ENCODE measurements around the gene TNN.
A peak's percentile ranks its signal among the peaks of the same experiment; 100 is the strongest.

TNN gene

DNA sequence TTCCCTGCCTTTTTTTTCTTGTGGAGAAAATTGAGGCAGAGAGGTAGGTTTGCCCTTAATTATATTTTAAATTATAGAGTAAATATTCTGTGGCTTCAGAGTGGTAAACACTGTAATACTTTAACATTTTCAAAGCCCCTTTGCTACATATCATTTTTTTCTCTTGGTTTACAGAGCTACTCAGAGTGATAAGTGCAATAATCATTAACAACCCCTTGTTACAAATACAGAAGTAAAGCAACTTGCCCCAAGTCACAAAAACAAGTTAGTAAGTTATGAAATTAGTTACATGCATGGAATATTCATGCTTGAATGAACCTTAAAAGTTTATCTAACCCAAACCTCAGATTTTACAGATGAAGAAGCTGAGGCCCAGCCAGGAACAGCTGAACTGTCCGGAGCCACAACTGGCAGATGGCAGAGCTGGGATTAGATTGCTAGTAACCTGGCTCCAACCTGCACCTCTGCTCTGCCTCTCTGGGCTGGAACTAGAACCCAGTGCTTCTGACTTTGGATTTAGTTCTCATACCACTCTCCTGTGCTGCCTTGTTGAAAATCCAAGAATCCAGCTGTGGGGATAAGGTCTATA, 48.7 kb downstream of the TNN start:
- no peak for DNase-seq

DNA sequence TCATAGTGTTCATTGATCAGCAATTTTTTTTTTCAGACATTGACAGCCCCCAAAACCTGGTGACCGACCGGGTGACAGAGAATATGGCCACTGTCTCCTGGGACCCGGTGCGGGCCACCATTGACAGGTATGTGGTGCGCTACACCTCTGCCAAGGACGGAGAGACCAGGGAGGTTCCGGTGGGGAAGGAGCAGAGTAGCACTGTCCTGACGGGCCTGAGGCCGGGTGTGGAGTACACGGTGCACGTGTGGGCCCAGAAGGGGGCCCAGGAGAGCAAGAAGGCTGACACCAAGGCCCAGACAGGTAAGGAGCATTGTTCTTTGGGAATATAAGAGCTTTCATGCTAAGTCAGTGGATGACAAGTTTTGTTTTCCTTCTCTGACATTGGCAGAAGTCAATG, 49.3 kb downstream of the TNN start:
- DNase-seq = no peak

DNA sequence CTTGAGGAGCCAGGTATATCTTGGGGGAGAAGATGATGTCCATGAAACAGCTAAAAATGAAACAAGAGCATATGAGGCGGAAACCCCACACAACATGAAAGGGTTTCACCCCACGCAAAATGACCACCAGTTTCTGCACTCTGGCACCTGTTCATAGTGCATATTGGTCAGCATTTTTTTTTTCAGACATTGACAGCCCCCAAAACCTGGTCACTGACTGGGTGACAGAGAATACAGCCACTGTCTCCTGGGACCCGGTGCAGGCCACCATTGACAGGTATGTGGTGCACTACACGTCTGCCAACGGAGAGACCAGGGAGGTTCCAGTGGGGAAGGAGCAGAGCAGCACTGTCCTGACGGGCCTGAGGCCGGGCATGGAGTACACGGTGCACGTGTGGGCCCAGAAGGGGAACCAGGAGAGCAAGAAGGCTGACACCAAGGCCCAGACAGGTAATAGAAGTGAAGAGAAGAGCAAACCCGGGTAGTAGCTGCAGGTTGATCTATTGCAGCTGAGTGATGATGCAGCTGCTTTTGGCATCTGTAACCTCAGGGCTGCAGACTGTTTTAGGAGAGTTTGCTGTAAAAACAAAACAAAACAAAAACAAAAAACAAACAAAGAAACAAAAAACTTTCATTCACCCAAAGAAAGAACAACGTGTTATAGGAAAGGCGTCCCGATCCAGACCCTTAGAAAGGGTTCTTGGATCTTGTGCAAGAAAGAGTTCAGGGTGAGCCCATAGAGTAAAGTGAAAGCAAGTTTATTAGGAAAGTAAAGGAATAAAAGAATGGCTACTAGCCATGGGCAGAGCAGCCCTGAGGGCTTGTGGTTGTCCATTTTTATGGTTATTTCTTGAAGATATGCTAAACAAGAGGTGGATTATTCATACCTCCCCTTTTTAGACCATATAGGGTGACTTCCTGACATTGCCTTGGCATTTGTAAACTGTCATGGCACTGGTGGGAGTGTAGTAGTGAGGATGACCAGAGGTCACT, 51.0 kb downstream of the TNN start:
- DNase-seq = no peak

DNA sequence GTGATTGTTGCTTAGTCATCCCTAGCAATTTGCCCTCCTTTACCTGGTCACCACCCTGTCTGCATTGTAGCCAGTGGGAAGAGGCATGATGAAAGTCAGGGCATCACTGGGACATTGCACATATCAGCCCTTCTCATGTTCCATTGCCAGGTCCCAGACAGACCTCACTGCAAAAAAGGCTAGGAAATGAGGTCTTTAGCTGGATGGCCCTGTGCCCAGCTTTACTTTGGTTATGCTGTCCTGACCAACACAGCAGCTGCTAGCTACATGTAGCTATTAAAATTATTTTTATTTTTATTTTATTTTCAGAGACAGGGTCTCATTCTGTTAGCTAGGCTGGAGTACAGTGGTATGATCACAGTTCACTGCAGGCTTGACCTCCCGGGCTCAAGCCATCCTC, 52.9 kb downstream of the TNN start:
- DNase-seq = no peak

DNA sequence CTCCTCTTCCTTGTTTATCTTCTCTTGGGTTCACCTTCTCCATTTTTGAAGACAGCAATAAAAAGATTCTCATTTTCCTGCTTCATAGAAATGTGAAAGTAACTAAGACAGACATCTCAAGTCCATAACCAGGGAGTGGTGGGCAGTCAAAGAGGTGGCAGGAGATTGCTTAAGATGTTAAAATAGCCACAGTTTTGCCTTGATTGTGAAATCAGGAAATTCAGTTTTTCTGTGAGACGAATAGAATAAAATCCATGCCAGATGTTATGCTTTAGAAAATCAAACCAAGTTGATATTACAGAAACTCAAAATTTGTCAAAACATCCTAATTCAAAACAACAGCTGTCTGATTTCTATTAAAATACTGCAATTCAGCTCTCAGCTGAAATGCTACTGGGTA, 57.2 kb downstream of the TNN start:
- no peak for DNase-seq

DNA sequence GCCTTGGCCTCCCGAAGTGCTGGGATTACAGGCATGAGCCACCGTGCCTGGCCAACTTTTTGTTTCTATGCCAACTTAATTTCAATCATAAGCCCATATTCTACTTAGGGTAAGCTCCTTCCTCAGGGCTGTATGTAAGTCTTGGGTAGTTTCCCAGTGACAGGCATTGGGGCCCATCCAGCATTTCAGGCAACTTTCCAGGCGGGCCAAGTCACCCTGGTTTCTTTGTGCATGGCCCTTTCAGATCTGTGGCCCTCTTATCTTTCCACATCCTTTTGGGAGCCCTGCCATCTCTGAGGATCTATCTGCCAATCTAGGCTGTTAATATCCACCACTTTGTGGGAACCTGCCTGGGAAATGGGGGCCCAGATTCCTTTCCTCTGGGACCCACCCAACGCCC, 58.7 kb downstream of the TNN start:
- DNase-seq = no peak

DNA sequence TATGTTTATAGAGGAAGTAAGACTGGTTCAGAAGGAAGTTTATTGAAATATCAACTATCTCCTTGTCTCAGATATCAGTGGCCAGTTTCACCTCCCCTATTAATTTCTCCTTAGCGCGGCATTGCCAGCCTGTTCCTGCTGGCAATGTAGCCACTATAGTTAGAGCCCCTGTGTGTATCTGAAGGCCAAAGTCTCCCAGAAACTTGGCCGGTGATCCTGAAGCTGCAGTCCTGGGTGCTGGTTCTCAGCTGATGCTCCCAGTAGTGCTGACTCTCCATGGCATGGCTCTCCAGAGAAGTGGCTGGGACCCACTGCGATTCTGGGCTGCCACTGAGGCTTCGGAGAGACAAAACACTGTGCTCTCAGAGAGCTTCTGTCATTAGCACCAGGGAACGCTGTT, 59.9 kb downstream of the TNN start:
- no peak for DNase-seq

DNA sequence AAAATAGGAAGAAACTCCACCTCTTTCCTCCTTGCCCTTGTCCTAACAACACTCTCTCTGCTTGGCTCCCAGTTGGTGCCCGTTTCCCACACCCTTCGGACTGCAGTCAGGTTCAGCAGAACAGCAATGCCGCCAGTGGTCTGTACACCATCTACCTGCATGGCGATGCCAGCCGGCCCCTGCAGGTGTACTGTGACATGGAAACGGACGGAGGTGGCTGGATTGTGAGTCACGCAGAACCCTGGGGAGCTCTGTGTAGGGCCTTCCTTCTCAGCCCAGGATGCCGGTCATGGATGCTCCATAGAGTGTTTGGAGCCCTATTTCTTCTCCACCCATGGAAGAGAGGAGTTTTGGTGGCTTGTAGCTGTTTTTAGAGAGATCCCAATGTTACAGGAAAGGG, 60.9 kb downstream of the TNN start:
- DNase-seq = no peak

DNA sequence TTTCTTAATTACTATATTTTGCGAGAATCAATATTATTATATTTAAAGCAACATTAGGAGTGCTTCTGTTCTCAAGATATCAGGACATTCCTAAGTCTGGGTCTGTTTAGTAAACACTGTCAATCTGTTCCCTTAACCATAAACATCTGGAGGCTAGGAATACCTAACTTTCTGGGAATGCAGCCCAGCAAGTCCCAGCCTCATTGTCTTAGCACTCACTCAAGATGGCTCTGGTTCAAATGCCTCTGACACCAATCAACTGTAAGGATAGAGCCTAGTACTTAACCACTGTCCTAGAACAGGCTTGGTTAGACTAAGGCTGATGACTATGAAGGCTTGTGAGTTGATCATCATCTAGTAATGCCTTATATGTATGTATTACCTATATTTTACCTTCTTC, 61.5 kb downstream of the TNN start:
- no peak for DNase-seq

DNA sequence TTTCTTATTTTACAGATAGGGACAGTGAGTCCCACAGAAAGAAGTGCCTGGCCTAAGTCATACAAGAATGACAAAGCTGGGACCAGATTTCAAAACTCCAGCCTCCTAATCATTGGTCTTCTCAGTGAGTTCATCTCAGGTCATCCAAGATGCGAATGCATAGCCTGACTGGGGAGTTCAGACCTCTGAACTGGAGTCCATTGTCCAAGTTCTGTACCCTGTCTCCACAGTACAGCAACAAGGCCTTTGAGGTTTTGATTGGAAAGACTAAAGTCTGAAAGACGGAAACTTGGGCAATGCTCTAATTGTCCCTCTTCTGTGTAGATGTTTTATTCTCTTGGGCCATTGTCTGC, 62.0 kb downstream of the TNN start:
- no peak for DNase-seq

DNA sequence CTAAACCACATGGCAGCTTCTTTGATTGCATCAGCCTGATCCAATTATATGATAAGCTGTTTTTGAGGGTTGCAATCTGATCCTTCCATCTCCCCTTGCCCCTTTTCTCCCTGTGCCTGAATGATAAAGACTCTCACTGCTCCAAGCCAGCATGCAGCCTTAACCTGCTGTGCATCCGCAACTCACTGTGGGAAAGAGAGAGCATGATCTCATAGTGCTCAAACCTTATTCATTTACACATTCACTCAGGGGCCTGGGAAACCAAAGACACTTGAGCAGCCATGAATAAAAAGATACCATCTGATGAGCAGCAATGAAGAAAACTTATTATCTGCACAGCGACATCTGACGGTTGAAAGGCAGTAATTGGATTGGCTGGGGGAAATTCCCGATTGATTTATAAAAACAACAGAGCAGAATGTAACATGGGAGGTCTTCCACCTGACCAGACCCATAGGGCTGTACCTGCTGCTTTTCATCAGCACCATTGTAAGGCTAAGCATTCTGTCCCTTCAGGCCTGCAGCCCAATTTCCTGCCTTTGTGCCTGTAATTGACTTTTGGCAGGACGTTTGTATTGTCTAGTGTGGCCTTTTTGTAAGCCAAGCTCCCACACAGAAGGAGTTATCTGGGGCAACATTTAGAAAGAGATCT, 62.5 kb downstream of the TNN start:
- no peak for DNase-seq

DNA sequence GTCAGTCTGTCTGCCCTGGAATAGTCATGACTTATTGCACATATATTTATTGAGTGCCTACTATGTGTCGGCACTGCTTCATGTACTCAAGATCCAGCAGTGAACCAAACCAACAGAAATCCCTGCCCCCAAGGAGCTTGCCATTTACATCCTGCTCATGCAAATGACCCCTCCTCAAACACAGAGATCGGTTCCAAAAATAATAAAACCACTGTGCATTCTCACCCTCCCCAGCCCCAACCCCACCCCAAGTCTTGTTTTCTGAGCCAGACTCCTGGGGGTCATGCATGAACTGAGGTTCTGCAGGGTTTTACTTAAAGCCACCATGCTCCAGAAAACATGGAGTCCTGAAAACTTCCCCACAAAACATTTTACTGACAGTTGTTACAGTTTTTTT, 63.0 kb downstream of the TNN start:
- DNase-seq = no peak

DNA sequence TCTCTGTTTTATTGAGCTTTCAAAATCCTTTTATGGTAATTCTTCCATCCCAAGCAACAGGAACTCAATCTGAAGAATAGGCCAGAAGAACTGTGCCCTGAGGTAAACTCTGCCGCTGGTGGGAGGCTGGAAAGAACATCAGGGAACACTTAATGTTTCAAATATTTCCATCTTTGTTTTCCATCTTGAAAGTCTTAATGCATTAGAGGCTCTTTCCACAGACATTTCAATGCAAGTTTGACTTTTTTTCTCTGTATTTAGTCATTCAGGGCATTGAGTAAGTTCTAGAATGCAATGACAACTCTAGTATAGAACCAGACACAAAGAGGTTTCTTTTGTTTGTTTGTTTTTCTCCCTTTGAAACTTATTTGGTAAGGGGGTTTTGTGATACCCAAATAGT, 63.5 kb downstream of the TNN start:
- DNase-seq = no peak

DNA sequence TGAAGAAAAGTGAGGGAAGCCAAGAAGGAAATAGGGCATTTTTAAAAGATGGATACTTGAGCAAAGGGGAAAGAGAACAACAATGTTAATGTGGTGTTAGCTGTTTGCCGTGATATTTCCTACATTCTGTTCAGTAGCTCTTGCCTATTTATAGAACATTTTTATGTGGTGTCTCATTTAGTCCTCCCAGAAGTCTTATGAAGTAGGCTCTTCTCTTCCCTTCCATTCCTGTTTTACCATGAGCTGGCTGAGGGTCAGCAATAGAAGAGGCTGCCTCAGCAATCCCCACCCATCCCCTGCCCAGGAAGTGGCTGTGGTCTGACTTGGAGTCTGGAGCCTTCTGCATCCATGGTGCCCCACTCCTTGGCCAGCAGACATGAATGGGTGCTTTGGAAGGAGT, 64.8 kb downstream of the TNN start:
- no peak for DNase-seq

DNA sequence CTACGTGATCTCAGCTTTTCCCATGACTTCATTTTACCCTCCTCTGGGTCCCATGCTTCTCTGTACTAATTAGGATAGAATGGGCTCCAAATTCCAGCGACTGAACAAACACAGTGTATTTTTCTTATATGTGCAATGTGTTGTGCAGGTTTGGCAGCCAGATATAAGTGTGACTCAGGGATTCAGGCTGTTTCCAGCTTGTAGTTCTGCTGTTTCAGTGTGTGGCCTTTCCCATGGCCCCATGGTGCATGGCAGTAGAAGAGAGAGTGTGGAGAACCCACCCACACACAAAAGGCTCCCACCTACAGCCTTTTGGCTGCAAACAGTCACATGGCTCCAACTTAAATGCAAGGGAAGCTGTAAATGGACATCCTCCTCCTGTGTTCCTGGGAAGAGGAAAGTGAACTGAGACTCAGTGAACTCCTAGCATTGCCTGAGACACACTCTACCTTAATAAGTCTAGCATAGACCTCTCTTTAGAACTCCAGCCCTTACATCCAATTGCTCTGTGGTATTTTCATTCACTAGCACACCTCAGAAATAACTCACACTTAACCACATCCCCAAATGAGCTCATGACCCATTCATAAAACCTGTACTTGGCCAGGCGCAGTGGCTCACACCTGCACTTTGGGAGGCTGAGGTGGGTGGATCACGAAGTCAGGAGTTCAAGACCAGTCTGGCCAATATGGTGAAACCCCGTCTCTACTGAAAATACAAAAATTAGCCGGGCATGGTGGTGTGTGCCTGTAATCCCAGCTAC, 66.2 kb downstream of the TNN start:
- no peak for DNase-seq

DNA sequence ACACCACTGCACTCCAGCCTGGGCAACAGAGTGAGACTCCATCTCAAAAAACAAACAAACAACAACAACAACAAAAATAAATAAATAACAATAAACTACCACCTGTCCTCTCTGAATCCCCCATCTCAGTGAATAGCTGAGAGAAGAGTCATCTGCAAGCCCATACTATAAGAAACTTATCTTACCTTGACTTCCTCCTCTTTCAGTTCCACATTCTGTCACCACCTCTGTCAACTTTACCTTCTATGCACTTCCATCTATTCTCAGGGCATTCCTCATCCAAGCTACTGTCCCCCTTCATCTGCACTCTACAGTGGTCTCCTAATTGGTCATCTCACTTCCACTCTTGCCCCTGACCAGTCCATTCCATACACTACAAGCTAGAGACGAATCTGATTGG, 66.9 kb downstream of the TNN start:
- DNase-seq = no peak

DNA sequence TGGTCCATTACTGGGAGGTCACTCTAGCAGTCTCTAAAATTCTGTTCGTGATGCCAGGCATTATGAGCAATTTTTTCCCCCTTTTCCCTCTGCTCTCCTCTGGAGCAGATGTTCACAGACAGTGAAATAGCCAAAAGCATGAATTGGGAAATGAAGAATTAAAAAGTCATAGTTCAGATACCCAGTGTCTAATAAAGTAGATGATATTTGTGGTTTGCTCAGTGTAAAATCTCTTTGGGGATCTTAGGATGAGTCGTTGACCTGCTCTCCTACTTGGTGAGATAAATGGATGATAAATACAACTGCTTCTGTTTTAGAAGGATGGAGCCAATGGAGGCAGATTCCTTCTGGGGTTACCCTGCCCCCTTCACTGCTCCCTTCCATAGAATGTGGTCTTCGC, 68.6 kb downstream of the TNN start:
- no peak for DNase-seq

DNA sequence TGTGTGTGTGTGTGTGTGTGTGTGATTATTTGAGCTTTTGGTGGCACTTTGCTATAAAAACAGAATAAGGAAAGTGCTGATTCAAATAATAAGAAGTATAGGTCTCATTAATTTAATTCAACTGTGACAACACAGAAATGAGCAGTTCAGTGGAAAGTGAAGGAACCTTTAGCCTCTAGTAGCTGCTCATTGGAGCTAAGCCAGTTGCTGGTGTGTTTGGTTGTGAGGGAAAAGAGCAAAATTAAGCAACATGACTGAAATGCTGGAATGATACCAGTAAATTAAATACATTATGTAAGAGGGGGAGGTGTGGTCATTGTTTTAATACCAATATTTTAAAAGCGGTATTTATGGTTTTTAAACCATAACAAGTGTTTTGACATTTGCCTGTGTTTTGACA, 69.7 kb downstream of the TNN start:
- no peak for DNase-seq

DNA sequence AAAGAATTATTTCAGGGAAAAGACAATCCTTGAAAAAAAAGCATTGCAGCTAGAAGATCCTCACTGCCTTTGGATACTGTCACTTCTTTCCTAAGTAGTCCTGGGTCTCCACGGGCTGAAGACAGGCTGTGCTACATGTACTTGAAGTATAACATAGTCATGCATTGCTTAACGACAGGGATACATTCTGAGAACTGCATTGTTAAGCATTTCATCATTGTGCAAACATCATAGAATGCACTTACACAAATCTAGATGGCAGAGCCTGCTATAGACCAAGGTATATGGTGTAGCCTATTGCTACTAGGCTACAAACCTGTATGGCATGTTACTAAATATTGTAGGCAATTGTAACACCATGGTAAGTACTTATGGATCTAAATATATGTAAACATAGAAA, 70.9 kb downstream of the TNN start:
- DNase-seq = no peak

DNA sequence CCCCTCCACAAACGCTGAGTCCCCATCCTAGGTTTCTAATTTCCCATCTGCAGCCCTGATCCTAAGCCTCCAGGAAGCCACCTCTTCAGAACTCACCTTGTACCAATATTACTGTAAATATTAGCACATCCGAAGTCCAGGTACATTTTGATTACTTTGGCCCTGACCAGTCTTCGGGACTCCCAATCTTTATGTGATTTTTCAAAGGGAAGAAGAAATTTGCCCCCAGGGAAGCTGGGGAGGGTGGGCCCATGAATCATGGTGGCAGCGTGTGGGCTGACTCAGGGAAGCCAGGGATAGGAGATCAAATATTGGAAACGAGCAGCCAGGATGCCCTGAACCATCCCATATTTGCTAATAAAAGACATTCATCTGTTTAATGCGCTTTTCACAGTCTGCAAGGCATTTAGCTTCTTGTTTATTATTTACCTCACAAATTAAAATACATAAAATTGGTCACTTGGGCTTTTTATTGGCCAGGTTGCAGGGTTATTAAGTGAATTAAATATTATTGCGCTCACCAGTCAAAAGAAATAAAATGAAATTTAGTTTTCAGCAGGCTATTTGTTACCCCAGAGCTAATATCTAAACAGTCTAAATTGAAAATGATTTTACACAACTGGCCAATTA, 78.4 kb downstream of the TNN start:
- DNase-seq = no peak

DNA sequence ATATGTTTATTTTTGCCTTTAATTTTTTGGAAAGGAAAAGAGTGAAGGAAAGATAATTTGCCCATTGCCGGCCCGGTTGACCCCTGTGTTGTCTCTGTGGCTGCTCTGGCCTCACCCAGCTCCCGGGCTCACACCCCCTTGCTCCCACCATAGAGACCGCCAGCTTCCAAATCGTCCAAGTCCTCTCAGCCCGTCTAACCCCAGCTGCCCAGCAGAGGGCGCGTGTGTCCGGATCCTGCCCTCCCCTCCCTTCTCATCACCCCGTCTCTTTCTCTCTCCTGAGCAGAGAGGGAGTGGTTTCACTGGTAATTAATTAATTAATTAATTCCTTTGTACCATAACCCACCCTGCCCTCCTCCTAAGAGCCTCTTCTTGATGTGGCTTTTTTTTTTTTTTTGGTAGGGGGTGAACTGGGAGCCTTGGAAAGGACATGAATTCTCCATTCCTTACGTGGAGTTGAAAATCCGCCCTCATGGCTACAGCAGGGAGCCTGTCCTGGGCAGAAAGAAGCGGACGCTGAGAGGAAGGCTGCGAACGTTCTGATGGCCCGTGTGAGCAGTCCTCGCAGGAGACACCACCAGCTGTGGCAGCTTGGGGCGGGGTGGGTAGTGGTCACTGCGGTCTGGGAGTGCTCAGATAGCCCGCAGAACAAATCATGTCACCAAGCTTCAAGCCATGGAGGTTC, 79.0 kb downstream of the TNN start:
- peak; percentile 88 for DNase-seq

DNA sequence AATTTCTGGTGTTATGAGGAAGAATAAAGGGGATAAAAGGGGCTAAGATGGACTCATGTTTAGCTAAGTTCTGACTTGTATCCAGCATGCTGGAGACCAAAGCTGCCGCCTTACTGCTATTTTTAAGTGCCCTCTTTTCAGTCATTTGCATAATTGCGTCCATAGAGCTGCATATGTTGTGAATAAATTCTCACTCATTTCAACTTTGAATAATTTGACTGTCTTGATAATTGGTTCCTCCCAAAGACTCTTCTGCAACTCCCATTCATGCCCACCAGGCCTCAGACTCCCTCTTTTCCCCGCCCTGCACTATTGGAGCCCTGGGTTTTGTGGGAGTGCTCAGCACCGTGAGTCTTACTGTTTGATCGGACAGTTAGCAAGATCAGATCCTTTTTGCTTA, 79.9 kb downstream of the TNN start:
- DNase-seq = no peak

Measured in activated effector memory CD4-positive, alpha-beta T cell treated with anti-CD3 and anti-CD28 coated beads, Interleukin-2, amount 50 U/mL, for 16 hours (primary cell).